ENCODE results near the gene HOTAIR.

GRCh38 chr12:53997204-53998109 is 22.7 kb upstream of the HOTAIR start:
- TF ChIP-seq CTCF (IDR thresholded peaks at IDR 0.05; ENCODE audit: extremely low read depth in 1 of 2, insufficient read depth in 1 of 2, low read depth in 1 of 2, low read length in 2 of 2) = no peak
- TF ChIP-seq POLR2A (IDR thresholded peaks at IDR 0.05; ENCODE audit: low read depth, low read length) = no peak
- peak; percentile 94 for TF ChIP-seq EZH2 (IDR thresholded peaks at IDR 0.05; ENCODE audit: borderline replicate concordance, low read depth, low read length, severe bottlenecking)
- TF ChIP-seq MAX (IDR thresholded peaks at IDR 0.05; ENCODE audit: insufficient read depth, insufficient read length) = no peak
- TF ChIP-seq JUN (IDR thresholded peaks at IDR 0.05; ENCODE audit: borderline replicate concordance, insufficient read depth, insufficient read length, low read depth) = no peak
- no peak for TF ChIP-seq POLR2AphosphoS5 (IDR thresholded peaks at IDR 0.05; ENCODE audit: insufficient read depth, low read depth, low read length)
- TF ChIP-seq MYC (IDR thresholded peaks at IDR 0.05; ENCODE audit: low read depth, low read length) = no peak
- no peak for TF ChIP-seq FOS (IDR thresholded peaks at IDR 0.05; ENCODE audit: borderline replicate concordance, insufficient read depth, low read length)
